WTC11 (cell line): Measurements from ENCODE around the gene WNT3A. TPM values are rescaled to one million over a fixed set of nuclear protein-coding genes. Genes with fewer than 3 reads are reported as not detected.

ENCODE experiments used
- ATAC-seq: fragments of 200-7000 bp; cut with Tn5 transposase; 2 replicates; pipeline ENCODE4 v1.10.0; 2021; ENCODE audit warnings: mild to moderate bottlenecking, moderate library complexity
- CTCF ChIA-PET: fragments of 300-600 bp; sonication (Branson Sonifier 250); formaldehyde crosslinking; loops from one replicate; lab custom pipeline; 2021; ENCODE audit warnings: antibody characterized with exemption; lab: Charles Lee
- POLR2A ChIA-PET: fragments of 350-600 bp; sonication (Branson Sonifier 250); formaldehyde crosslinking; loops from one replicate; lab custom pipeline; 2021; ENCODE audit warnings: antibody characterized with exemption; lab: Charles Lee
- DNase-seq: peaks from one replicate; pipeline ENCODE4 v3.0.0; 2021; ENCODE audit warnings: low spot score
- H3K27ac Mint-ChIP-seq: 2 replicates; pipeline ENCODE4 v1.8.0; 2021; ENCODE audit warnings: mixed read lengths
- H3K27me3 Mint-ChIP-seq: 2 replicates; pipeline ENCODE4 v1.8.0; 2021; ENCODE audit warnings: low read depth, mild to moderate bottlenecking, moderate library complexity, mixed read lengths
- H3K36me3 Mint-ChIP-seq: 2 replicates; pipeline ENCODE4 v1.8.0; 2021; ENCODE audit warnings: mixed read lengths
- H3K4me1 Mint-ChIP-seq: 2 replicates; pipeline ENCODE4 v1.8.0; 2022; ENCODE audit warnings: mixed read lengths
- H3K4me3 Mint-ChIP-seq: 2 replicates; pipeline ENCODE4 v1.8.0; 2021; ENCODE audit warnings: mild to moderate bottlenecking, moderate library complexity, mixed read lengths
- H3K9me3 Mint-ChIP-seq: 2 replicates; pipeline ENCODE4 v1.8.0; 2021; ENCODE audit warnings: mixed read lengths
- AR ChIP-seq: fragments of 250-450 bp; sonication (Bioruptor Pico); IDR thresholded peaks from 2 replicates; pipeline ENCODE4 v1.9.0; 2021; ENCODE audit warnings: mild to moderate bottlenecking
- CBFB ChIP-seq: sonication (generic); formaldehyde crosslinking; IDR thresholded peaks from 2 replicates; pipeline ENCODE4 v1.8.1; 2022; ENCODE audit warnings: mild to moderate bottlenecking, low read depth, missing genetic modification reagents
- CTCF ChIP-seq: fragments of 200-600 bp; IDR thresholded peaks from 2 replicates; pipeline ENCODE4 v1.8.0; 2022; ENCODE audit warnings: antibody characterized with exemption
- E2F1 ChIP-seq: sonication (generic); formaldehyde crosslinking; IDR thresholded peaks from 2 replicates; pipeline ENCODE4 v1.8.0; 2022; ENCODE audit warnings: mild to moderate bottlenecking, missing genetic modification reagents
- PRDM15 ChIP-seq: sonication (generic); formaldehyde crosslinking; IDR thresholded peaks from 2 replicates; pipeline ENCODE4 v1.8.0; 2022; ENCODE audit warnings: missing genetic modification reagents
- PREB ChIP-seq: sonication (generic); formaldehyde crosslinking; IDR thresholded peaks from 2 replicates; pipeline ENCODE4 v1.8.1; 2022; ENCODE audit warnings: mild to moderate bottlenecking, missing genetic modification reagents, moderate library complexity, borderline replicate concordance
- USF1 ChIP-seq: sonication (generic); formaldehyde crosslinking; IDR thresholded peaks from 2 replicates; pipeline ENCODE4 v1.8.0; 2022; ENCODE audit warnings: mild to moderate bottlenecking, missing genetic modification reagents
- USF2 ChIP-seq: sonication (generic); formaldehyde crosslinking; IDR thresholded peaks from 2 replicates; pipeline ENCODE4 v1.8.1; 2023; ENCODE audit warnings: mild to moderate bottlenecking, missing genetic modification reagents, moderate library complexity
- ZNF219 ChIP-seq: sonication (generic); formaldehyde crosslinking; IDR thresholded peaks from 2 replicates; pipeline ENCODE4 v1.8.0; 2023; ENCODE audit warnings: missing genetic modification reagents, mild to moderate bottlenecking, borderline replicate concordance
- ZNF416 ChIP-seq: fragments of 250-450 bp; sonication (Bioruptor Pico); IDR thresholded peaks from 2 replicates; pipeline ENCODE4 v1.9.0; 2021; ENCODE audit warnings: mild to moderate bottlenecking, inconsistent platforms
- total RNA-seq: library from RNA; stranded (reverse); gene quantifications from 3 replicates; pipeline ENCODE4 v1.2.3, GENCODE V29; 2021

The WNT3A gene
- total RNA-seq, 1 experiment from 2014 or later, result 0.17 TPM

GRCh38 chr1:228004856-228005462 is 1.8 kb upstream of the WNT3A start:
- Mint-ChIP-seq H3K27ac (no peak overlapping the region), H3K4me3 (peak overlapping the region; percentile 57), H3K27me3 (peaks cover 95% of the 10 kb centered on the region), H3K36me3 (no peaks in the 10 kb centered on the region), H3K9me3 (no peaks in the 10 kb centered on the region), H3K4me1 (peaks cover 35% of the 10 kb centered on the region)
- no peak for DNase-seq
- TF ChIP-seq ZNF416, result no peak
- no peak for TF ChIP-seq CBFB (CRISPR knock-in tag)
- no peak for TF ChIP-seq ZNF219 (CRISPR knock-in tag)
- no peak for TF ChIP-seq PREB (CRISPR knock-in tag)
- TF ChIP-seq PRDM15 (CRISPR knock-in tag), result no peak
- TF ChIP-seq USF1 (CRISPR knock-in tag), result peak; percentile 59; the same call in 1 of the 2 replicates
- peak; percentile 68 for TF ChIP-seq USF2 (CRISPR knock-in tag)
- no peak for TF ChIP-seq E2F1 (CRISPR knock-in tag)
- TF ChIP-seq CTCF, result peak; percentile 11; the same call in 1 of the 2 replicates
- TF ChIP-seq AR (CRISPR knock-in tag), result no peak
- ChIA-PET POLR2A (interaction anchor here (0.5 to 1.1 kb wide), 2 partner anchors 26 to 402 kb away, joined by 3 to 5 read pairs; partner anchors contain the start of gene TRIM11), CTCF (interaction anchor here (0.6 to 4.0 kb wide), 38 partner anchors 9 to 472 kb away, joined by 3 to 71 read pairs (median 6); partner anchors contain the start of genes ARF1, IBA57, TRIM11 and WNT9A)
- ATAC-seq, result peak; percentile 29
